ENCODE results near the gene FCER1G.

FCER1G gene

DNA sequence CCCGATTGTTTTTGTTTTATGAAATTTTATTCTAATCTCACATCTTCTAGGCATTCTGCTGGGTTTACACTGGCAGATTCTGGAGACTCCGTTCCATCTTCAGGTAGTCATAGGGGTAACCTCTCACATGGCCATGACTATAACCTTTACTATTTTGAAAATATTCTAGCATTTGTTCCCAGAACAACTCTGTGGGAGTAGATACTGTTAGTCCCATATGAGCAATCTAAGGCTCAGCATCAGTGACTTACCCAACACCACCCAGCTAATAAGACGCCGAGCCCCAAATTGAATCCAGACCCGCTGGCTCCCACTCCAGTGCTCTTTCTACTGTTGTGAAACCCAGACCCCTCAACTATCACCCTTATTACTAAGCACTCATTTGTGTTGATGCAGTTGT, 26.1 kb upstream of the FCER1G start:
- peaks cover 35% of the 10 kb centered on the region for H3K4me1 ChIP-seq (ENCODE audit: insufficient read depth, low read length, severe bottlenecking)
- H3K9me2 ChIP-seq (ENCODE audit: low read depth, low read length): no peaks in the 10 kb centered on the region
- no peak overlapping the region for H3K9ac ChIP-seq (ENCODE audit: low read length)
- no peak overlapping the region for H3K27ac ChIP-seq (ENCODE audit: low read depth, low read length, poor library complexity, severe bottlenecking)
- H4K20me1 ChIP-seq (ENCODE audit: insufficient read depth, low read length): no peaks in the 10 kb centered on the region
- no peak overlapping the region for H3K4me2 ChIP-seq (ENCODE audit: low read length)
- TF ChIP-seq EZH2 (IDR thresholded peaks at IDR 0.05; ENCODE audit: borderline replicate concordance, low read length): no peak
- TF ChIP-seq, protein P1, sequence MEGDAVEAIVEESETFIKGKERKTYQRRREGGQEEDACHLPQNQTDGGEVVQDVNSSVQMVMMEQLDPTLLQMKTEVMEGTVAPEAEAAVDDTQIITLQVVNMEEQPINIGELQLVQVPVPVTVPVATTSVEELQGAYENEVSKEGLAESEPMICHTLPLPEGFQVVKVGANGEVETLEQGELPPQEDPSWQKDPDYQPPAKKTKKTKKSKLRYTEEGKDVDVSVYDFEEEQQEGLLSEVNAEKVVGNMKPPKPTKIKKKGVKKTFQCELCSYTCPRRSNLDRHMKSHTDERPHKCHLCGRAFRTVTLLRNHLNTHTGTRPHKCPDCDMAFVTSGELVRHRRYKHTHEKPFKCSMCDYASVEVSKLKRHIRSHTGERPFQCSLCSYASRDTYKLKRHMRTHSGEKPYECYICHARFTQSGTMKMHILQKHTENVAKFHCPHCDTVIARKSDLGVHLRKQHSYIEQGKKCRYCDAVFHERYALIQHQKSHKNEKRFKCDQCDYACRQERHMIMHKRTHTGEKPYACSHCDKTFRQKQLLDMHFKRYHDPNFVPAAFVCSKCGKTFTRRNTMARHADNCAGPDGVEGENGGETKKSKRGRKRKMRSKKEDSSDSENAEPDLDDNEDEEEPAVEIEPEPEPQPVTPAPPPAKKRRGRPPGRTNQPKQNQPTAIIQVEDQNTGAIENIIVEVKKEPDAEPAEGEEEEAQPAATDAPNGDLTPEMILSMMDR (IDR thresholded peaks at IDR 0.05; ENCODE audit: low read length): no peak
- H3K9me3 ChIP-seq (ENCODE audit: low read length): no peaks in the 10 kb centered on the region
- no peak overlapping the region for H3K4me3 ChIP-seq (ENCODE audit: low read depth, low read length, poor library complexity, severe bottlenecking)
- no peaks in the 10 kb centered on the region for H3K79me2 ChIP-seq (ENCODE audit: insufficient read depth, low read length)
- H2AFZ ChIP-seq (ENCODE audit: low read length): no peak overlapping the region
- no peaks in the 10 kb centered on the region for H3K27me3 ChIP-seq (ENCODE audit: insufficient read depth, low read length)
- 0 out of 2 replicates have a peak, but pooled peaks cover 4% of the 10 kb centered on the region for H3F3A ChIP-seq (ENCODE audit: insufficient read depth, low read length)
- no peaks in the 10 kb centered on the region for H3K36me3 ChIP-seq (ENCODE audit: insufficient read depth, low read length)

DNA sequence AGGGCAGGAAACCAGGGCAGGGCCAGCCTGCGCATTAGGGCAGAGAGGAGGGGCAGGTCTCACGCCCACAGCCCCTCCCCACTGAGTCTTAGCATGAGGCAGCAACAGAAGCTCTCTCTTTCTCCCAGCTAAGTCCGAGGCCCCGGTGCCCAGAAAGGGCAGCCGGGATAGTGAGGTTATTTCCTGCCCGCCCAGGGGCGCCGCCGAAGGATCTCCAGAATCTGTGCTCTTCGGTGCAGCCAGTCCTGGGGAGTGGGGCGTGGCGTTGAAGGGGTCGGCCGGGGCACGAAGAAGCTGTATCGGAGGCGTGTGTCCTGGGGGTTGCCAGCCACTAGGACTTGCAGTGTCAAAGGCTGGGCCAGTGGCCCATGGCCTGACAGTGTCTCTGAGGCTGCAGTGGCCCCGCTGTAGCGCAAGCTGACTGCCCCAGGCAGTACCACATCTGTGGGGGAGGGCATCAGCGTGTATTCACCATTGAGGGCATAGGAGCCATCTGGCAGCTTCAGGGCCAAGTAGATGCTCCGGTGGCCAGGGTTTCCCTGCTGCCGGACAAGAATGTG, 24.1 kb upstream of the FCER1G start:
- Histone ChIP-seq H3K9me2 (ENCODE audit: low read depth, low read length) (no peaks in the 10 kb centered on the region), H3K4me3 (ENCODE audit: low read depth, low read length, poor library complexity, severe bottlenecking) (no peak overlapping the region), H3K9ac (ENCODE audit: low read length) (no peak overlapping the region), H3K4me2 (ENCODE audit: low read length) (no peak overlapping the region), H4K20me1 (ENCODE audit: insufficient read depth, low read length) (no peaks in the 10 kb centered on the region), H3F3A (ENCODE audit: insufficient read depth, low read length) (0 out of 2 replicates have a peak, but pooled peaks cover 3% of the 10 kb centered on the region), H3K27ac (ENCODE audit: low read depth, low read length, poor library complexity, severe bottlenecking) (no peak overlapping the region), H3K79me2 (ENCODE audit: insufficient read depth, low read length) (no peaks in the 10 kb centered on the region), H3K27me3 (ENCODE audit: insufficient read depth, low read length) (no peaks in the 10 kb centered on the region), H3K4me1 (ENCODE audit: insufficient read depth, low read length, severe bottlenecking) (peaks cover 20% of the 10 kb centered on the region), H3K9me3 (ENCODE audit: low read length) (no peaks in the 10 kb centered on the region), H3K36me3 (ENCODE audit: insufficient read depth, low read length) (no peaks in the 10 kb centered on the region), H2AFZ (ENCODE audit: low read length) (no peak overlapping the region)
- TF ChIP-seq, protein P1 (IDR thresholded peaks at IDR 0.05; ENCODE audit: low read length): no peak
- no peak for TF ChIP-seq EZH2 (IDR thresholded peaks at IDR 0.05; ENCODE audit: borderline replicate concordance, low read length)

DNA sequence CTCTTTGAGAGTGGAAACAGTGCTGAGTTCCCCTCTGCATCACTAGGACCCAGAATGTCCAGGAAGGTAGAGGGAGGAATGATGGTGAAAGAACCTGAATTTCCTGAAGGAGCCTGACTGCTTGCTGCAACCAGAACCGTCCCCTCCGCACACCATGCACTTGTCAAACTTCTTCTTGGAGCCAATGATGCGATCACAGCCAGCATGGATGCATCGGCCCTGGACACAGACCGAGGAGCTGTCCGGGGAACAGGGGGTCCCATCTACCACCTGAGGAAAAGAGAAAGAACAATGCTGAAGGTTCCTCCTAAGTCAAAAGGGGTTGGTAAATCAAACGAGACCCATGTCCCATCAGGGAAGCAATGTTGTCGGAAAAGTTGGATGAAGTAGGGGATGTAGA, 23.1 kb upstream of the FCER1G start:
- H3K4me1 ChIP-seq (ENCODE audit: insufficient read depth, low read length, severe bottlenecking): peaks cover 11% of the 10 kb centered on the region
- no peaks in the 10 kb centered on the region for H3K27me3 ChIP-seq (ENCODE audit: insufficient read depth, low read length)
- no peaks in the 10 kb centered on the region for H3K36me3 ChIP-seq (ENCODE audit: insufficient read depth, low read length)
- no peaks in the 10 kb centered on the region for H3K9me3 ChIP-seq (ENCODE audit: low read length)
- H3K4me3 ChIP-seq (ENCODE audit: low read depth, low read length, poor library complexity, severe bottlenecking): no peak overlapping the region
- no peaks in the 10 kb centered on the region for H3K9me2 ChIP-seq (ENCODE audit: low read depth, low read length)
- no peaks in the 10 kb centered on the region for H3K79me2 ChIP-seq (ENCODE audit: insufficient read depth, low read length)
- H3K9ac ChIP-seq (ENCODE audit: low read length): no peak overlapping the region
- no peaks in the 10 kb centered on the region for H3F3A ChIP-seq (ENCODE audit: insufficient read depth, low read length)
- no peak overlapping the region for H2AFZ ChIP-seq (ENCODE audit: low read length)
- no peaks in the 10 kb centered on the region for H4K20me1 ChIP-seq (ENCODE audit: insufficient read depth, low read length)
- no peak overlapping the region for H3K4me2 ChIP-seq (ENCODE audit: low read length)
- TF ChIP-seq, protein P1 (IDR thresholded peaks at IDR 0.05; ENCODE audit: low read length): no peak
- TF ChIP-seq EZH2 (IDR thresholded peaks at IDR 0.05; ENCODE audit: borderline replicate concordance, low read length): no peak
- no peak overlapping the region for H3K27ac ChIP-seq (ENCODE audit: low read depth, low read length, poor library complexity, severe bottlenecking)
